GM23338 (cell line): ENCODE measurements around the gene RNF4. TPM values are rescaled to one million over a fixed set of nuclear protein-coding genes. Genes with fewer than 3 reads are reported as not detected.
A peak's percentile ranks its signal among the peaks of the same experiment; 100 is the strongest.

Experiments used
- ATAC-seq: fragments of 200-7000 bp; cut with Tn5 transposase; 3 replicates; pipeline ENCODE4 v1.9.1; 2020
- DNase-seq: peaks from one replicate; pipeline ENCODE4 v3.0.0-alpha.2; 2015; ENCODE audit warnings: low spot score
- H2AFZ ChIP-seq: fragments of 200-600 bp; sonication (generic); 2 replicates; pipeline ENCODE4 v1.8.0; 2016; ENCODE audit warnings: antibody characterized with exemption, mild to moderate bottlenecking, moderate library complexity
- H3F3A ChIP-seq: fragments of 200-600 bp; sonication (generic); replicated peaks from 2 replicates; pipeline ENCODE4 v1.8.0; 2017; ENCODE audit warnings: antibody characterized with exemption, mixed run types, low read depth
- H3K27ac ChIP-seq: fragments of 200-600 bp; sonication (generic); 2 replicates; pipeline ENCODE4 v1.6.1; 2016; ENCODE audit warnings: low read depth
- H3K27me3 ChIP-seq: fragments of 200-600 bp; sonication (generic); 2 replicates; pipeline ENCODE4 v1.8.0; 2016; ENCODE audit warnings: mild to moderate bottlenecking, mixed run types, moderate library complexity; ENCODE audit not compliant: insufficient read depth
- H3K36me3 ChIP-seq: fragments of 200-600 bp; sonication (generic); 2 replicates; pipeline ENCODE4 v1.8.0; 2016; ENCODE audit warnings: mild to moderate bottlenecking; ENCODE audit not compliant: insufficient read depth
- H3K4me1 ChIP-seq: fragments of 200-600 bp; sonication (generic); 2 replicates; pipeline ENCODE4 v1.8.0; 2016; ENCODE audit warnings: mild to moderate bottlenecking, moderate library complexity; ENCODE audit not compliant: insufficient read depth
- H3K4me2 ChIP-seq: fragments of 200-600 bp; sonication (generic); 2 replicates; pipeline ENCODE4 v1.7.1; 2017; ENCODE audit warnings: mixed run types
- H3K4me3 ChIP-seq: fragments of 200-600 bp; sonication (generic); 2 replicates; pipeline ENCODE4 v1.6.1; 2016; ENCODE audit warnings: mixed run types
- H3K79me2 ChIP-seq: fragments of 200-600 bp; sonication (generic); replicated peaks from 2 replicates; pipeline ENCODE4 v1.8.0; 2017; ENCODE audit warnings: mild to moderate bottlenecking; ENCODE audit not compliant: insufficient read depth
- H3K9me2 ChIP-seq: fragments of 200-600 bp; sonication (generic); 2 replicates; pipeline ENCODE4 v1.8.0; 2017; ENCODE audit not compliant: insufficient read depth
- H4K20me1 ChIP-seq: fragments of 200-600 bp; sonication (generic); replicated peaks from 2 replicates; pipeline ENCODE4 v1.8.0; 2017; ENCODE audit warnings: mild to moderate bottlenecking; ENCODE audit not compliant: insufficient read depth
- H3K27ac Mint-ChIP-seq: 2 replicates; pipeline ENCODE4 v1.8.0; 2020; ENCODE audit warnings: inconsistent platforms, mild to moderate bottlenecking, moderate library complexity, mixed read lengths
- H3K27me3 Mint-ChIP-seq: 3 replicates; pipeline ENCODE4 v1.8.0; 2022; ENCODE audit warnings: low read depth, mild to moderate bottlenecking, moderate library complexity, mixed read lengths, inconsistent platforms; ENCODE audit not compliant: insufficient read depth, poor library complexity
- H3K36me3 Mint-ChIP-seq: 3 replicates; pipeline ENCODE4 v1.8.0; 2021; ENCODE audit warnings: low read depth, mild to moderate bottlenecking, inconsistent platforms, moderate library complexity, mixed read lengths
- H3K4me1 Mint-ChIP-seq: 3 replicates; pipeline ENCODE4 v1.8.0; 2020; ENCODE audit warnings: mild to moderate bottlenecking, inconsistent platforms, mixed read lengths
- H3K4me3 Mint-ChIP-seq: 3 replicates; pipeline ENCODE4 v1.8.0; 2021; ENCODE audit warnings: moderate library complexity, mild to moderate bottlenecking, inconsistent platforms, mixed read lengths
- H3K9me3 Mint-ChIP-seq: 3 replicates; pipeline ENCODE4 v1.8.0; 2020; ENCODE audit warnings: moderate library complexity, mild to moderate bottlenecking, inconsistent platforms, mixed read lengths
- CREB1 ChIP-seq: fragments of 250-450 bp; sonication (Bioruptor Pico); IDR thresholded peaks from 2 replicates; pipeline ENCODE4 v1.5.0; 2020; ENCODE audit warnings: low read depth, mild to moderate bottlenecking, moderate library complexity
- EZH2 ChIP-seq: fragments of 200-600 bp; sonication (generic); IDR thresholded peaks from one replicate; pipeline ENCODE4 v1.8.0; 2017; ENCODE audit warnings: antibody characterized with exemption, mild to moderate bottlenecking, low read depth; ENCODE audit not compliant: unreplicated experiment
- EZH2phosphoT487 ChIP-seq: fragments of 200-600 bp; sonication (generic); IDR thresholded peaks from one replicate; pipeline ENCODE4 v1.8.1; 2018; ENCODE audit warnings: antibody characterized with exemption; ENCODE audit not compliant: unreplicated experiment
- JUNB ChIP-seq: IDR thresholded peaks from one replicate; pipeline ENCODE4 v1.6.1; 2016; ENCODE audit warnings: antibody characterized with exemption; ENCODE audit not compliant: unreplicated experiment
- NANOG ChIP-seq: IDR thresholded peaks from 2 replicates; pipeline ENCODE4 v1.6.1; 2016; ENCODE audit warnings: antibody characterized with exemption, borderline replicate concordance
- POLR2AphosphoS5 ChIP-seq: IDR thresholded peaks from 2 replicates; pipeline ENCODE4 v1.6.1; 2016; ENCODE audit warnings: antibody characterized with exemption, low read depth
- STAT1 ChIP-seq: IDR thresholded peaks from one replicate; pipeline ENCODE4 v1.6.1; 2016; ENCODE audit warnings: antibody characterized with exemption; ENCODE audit not compliant: unreplicated experiment
- ZNF114 ChIP-seq: fragments of 250-450 bp; sonication (Bioruptor Pico); IDR thresholded peaks from 2 replicates; pipeline ENCODE4 v1.5.0; 2020; ENCODE audit warnings: mild to moderate bottlenecking, moderate library complexity
- ZNF331 ChIP-seq: fragments of 250-450 bp; sonication (Bioruptor Pico); IDR thresholded peaks from 2 replicates; pipeline ENCODE4 v1.5.0; 2020; ENCODE audit warnings: low read depth, mild to moderate bottlenecking, moderate library complexity
- polyA plus RNA-seq: library from polyadenylated mRNA; unstranded; fragments of >200 nt; fragmentation: Nextera tagmentation; extraction: Ambion mirVana; gene quantifications from 2 replicates; pipeline ENCODE4 v1.2.1, GENCODE V29; 2016
- total RNA-seq: library from RNA; depleted of rRNA; stranded (reverse); fragments of >200 nt; shearing (Covaris generic); gene quantifications from 2 replicates; pipeline ENCODE4 v1.2.3, GENCODE V29; 2014
- TF ChIP-seq, protein P1 (sequence below): IDR thresholded peaks from one replicate; pipeline ENCODE4 v1.6.1; 2018; ENCODE audit warnings: antibody characterized with exemption; ENCODE audit not compliant: unreplicated experiment
- TF ChIP-seq, protein P2 (sequence below): fragments of 250-450 bp; sonication (Bioruptor Pico); IDR thresholded peaks from 2 replicates; pipeline ENCODE4 v1.5.0; 2020; ENCODE audit warnings: mild to moderate bottlenecking, moderate library complexity
- TF ChIP-seq, protein P3 (sequence below): IDR thresholded peaks from 2 replicates; pipeline ENCODE4 v1.6.1; 2016; ENCODE audit warnings: antibody characterized with exemption
- TF ChIP-seq, protein P4 (sequence below), 2 experiments: fragments of 200-600 bp in 1 of 2; sonication (generic) in 1 of 2; conservative IDR thresholded peaks; 2 replicates each; pipeline versions ENCODE4 v1.5.1 to v1.6.1; 2016 to 2017; ENCODE audit warnings: antibody characterized with exemption in 2 of 2, low read depth in 2 of 2, mild to moderate bottlenecking in 2 of 2, moderate library complexity in 1 of 2

The RNF4 gene
- total and polyA plus RNA-seq, 2 experiments from 2014 or later: 47.7 to 77.2 TPM

DNA sequence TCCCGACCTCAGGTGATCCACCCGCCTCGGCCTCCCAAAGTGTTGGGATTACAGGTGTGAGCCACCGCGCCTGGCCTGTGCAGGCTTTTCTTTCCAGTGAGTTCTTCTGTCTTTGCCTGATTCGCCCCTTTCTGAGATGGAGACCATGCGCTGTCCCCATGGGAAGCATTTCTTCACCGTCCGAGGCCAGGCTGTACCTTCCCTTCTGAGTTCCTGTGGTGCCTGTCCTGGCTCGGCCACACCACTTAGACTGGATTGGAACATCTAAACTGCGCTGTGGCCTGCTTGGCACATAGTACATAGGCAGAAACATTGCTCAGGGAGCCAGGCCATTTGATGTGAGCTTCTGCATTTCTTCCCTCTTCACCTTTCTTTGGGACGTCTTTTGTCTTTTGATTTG, 91.3 kb downstream of the RNF4 start:
- Histone ChIP-seq H4K20me1 (peaks cover 65% of the 10 kb centered on the region), H3K4me3 (no peak overlapping the region), H3K36me3 (no peaks in the 10 kb centered on the region), H3K27ac (peak overlapping the region; percentile 6; the same call in 1 of the 2 replicates), H3K9me2 (no peaks in the 10 kb centered on the region), H3K4me1 (peaks cover 14% of the 10 kb centered on the region), H3F3A (peaks cover 6% of the 10 kb centered on the region; the same call in 1 of the 2 replicates), H3K4me2 (no peak overlapping the region), H2AFZ (no peak overlapping the region), H3K27me3 (no peaks in the 10 kb centered on the region), H3K79me2 (peaks cover 100% of the 10 kb centered on the region)
- Mint-ChIP-seq H3K27ac (no peak overlapping the region), H3K4me1 (peaks cover 20% of the 10 kb centered on the region), H3K4me3 (no peak overlapping the region), H3K36me3 (peaks cover 7% of the 10 kb centered on the region; the same call in 2 of the 3 replicates), H3K9me3 (no peaks in the 10 kb centered on the region), H3K27me3 (no peaks in the 10 kb centered on the region)
- TF ChIP-seq NANOG (no peak), ZNF331 (CRISPR knock-in tag) (no peak), ZNF114 (CRISPR knock-in tag) (no peak), POLR2AphosphoS5 (no peak), EZH2 (no peak), EZH2phosphoT487 (no peak), JUNB (no peak), CREB1 (CRISPR knock-in tag) (no peak), STAT1 (no peak)
- TF ChIP-seq, protein P1, sequence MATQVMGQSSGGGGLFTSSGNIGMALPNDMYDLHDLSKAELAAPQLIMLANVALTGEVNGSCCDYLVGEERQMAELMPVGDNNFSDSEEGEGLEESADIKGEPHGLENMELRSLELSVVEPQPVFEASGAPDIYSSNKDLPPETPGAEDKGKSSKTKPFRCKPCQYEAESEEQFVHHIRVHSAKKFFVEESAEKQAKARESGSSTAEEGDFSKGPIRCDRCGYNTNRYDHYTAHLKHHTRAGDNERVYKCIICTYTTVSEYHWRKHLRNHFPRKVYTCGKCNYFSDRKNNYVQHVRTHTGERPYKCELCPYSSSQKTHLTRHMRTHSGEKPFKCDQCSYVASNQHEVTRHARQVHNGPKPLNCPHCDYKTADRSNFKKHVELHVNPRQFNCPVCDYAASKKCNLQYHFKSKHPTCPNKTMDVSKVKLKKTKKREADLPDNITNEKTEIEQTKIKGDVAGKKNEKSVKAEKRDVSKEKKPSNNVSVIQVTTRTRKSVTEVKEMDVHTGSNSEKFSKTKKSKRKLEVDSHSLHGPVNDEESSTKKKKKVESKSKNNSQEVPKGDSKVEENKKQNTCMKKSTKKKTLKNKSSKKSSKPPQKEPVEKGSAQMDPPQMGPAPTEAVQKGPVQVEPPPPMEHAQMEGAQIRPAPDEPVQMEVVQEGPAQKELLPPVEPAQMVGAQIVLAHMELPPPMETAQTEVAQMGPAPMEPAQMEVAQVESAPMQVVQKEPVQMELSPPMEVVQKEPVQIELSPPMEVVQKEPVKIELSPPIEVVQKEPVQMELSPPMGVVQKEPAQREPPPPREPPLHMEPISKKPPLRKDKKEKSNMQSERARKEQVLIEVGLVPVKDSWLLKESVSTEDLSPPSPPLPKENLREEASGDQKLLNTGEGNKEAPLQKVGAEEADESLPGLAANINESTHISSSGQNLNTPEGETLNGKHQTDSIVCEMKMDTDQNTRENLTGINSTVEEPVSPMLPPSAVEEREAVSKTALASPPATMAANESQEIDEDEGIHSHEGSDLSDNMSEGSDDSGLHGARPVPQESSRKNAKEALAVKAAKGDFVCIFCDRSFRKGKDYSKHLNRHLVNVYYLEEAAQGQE: no peak
- TF ChIP-seq, protein P2, sequence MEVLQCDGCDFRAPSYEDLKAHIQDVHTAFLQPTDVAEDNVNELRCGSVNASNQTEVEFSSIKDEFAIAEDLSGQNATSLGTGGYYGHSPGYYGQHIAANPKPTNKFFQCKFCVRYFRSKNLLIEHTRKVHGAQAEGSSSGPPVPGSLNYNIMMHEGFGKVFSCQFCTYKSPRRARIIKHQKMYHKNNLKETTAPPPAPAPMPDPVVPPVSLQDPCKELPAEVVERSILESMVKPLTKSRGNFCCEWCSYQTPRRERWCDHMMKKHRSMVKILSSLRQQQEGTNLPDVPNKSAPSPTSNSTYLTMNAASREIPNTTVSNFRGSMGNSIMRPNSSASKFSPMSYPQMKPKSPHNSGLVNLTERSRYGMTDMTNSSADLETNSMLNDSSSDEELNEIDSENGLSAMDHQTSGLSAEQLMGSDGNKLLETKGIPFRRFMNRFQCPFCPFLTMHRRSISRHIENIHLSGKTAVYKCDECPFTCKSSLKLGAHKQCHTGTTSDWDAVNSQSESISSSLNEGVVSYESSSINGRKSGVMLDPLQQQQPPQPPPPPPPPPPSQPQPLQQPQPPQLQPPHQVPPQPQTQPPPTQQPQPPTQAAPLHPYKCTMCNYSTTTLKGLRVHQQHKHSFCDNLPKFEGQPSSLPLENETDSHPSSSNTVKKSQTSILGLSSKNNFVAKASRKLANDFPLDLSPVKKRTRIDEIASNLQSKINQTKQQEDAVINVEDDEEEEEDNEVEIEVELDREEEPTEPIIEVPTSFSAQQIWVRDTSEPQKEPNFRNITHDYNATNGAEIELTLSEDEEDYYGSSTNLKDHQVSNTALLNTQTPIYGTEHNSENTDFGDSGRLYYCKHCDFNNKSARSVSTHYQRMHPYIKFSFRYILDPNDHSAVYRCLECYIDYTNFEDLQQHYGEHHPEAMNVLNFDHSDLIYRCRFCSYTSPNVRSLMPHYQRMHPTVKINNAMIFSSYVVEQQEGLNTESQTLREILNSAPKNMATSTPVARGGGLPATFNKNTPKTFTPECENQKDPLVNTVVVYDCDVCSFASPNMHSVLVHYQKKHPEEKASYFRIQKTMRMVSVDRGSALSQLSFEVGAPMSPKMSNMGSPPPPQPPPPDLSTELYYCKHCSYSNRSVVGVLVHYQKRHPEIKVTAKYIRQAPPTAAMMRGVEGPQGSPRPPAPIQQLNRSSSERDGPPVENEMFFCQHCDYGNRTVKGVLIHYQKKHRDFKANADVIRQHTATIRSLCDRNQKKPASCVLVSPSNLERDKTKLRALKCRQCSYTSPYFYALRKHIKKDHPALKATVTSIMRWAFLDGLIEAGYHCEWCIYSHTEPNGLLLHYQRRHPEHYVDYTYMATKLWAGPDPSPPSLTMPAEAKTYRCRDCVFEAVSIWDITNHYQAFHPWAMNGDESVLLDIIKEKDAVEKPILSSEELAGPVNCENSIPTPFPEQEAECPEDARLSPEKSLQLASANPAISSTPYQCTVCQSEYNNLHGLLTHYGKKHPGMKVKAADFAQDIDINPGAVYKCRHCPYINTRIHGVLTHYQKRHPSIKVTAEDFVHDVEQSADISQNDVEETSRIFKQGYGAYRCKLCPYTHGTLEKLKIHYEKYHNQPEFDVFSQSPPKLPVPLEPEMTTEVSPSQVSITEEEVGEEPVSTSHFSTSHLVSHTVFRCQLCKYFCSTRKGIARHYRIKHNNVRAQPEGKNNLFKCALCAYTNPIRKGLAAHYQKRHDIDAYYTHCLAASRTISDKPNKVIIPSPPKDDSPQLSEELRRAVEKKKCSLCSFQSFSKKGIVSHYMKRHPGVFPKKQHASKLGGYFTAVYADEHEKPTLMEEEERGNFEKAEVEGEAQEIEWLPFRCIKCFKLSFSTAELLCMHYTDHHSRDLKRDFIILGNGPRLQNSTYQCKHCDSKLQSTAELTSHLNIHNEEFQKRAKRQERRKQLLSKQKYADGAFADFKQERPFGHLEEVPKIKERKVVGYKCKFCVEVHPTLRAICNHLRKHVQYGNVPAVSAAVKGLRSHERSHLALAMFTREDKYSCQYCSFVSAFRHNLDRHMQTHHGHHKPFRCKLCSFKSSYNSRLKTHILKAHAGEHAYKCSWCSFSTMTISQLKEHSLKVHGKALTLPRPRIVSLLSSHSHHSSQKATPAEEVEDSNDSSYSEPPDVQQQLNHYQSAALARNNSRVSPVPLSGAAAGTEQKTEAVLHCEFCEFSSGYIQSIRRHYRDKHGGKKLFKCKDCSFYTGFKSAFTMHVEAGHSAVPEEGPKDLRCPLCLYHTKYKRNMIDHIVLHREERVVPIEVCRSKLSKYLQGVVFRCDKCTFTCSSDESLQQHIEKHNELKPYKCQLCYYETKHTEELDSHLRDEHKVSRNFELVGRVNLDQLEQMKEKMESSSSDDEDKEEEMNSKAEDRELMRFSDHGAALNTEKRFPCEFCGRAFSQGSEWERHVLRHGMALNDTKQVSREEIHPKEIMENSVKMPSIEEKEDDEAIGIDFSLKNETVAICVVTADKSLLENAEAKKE (CRISPR knock-in tag): no peak
- TF ChIP-seq, protein P3, sequence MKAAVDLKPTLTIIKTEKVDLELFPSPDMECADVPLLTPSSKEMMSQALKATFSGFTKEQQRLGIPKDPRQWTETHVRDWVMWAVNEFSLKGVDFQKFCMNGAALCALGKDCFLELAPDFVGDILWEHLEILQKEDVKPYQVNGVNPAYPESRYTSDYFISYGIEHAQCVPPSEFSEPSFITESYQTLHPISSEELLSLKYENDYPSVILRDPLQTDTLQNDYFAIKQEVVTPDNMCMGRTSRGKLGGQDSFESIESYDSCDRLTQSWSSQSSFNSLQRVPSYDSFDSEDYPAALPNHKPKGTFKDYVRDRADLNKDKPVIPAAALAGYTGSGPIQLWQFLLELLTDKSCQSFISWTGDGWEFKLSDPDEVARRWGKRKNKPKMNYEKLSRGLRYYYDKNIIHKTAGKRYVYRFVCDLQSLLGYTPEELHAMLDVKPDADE: no peak
- TF ChIP-seq, protein P4, sequence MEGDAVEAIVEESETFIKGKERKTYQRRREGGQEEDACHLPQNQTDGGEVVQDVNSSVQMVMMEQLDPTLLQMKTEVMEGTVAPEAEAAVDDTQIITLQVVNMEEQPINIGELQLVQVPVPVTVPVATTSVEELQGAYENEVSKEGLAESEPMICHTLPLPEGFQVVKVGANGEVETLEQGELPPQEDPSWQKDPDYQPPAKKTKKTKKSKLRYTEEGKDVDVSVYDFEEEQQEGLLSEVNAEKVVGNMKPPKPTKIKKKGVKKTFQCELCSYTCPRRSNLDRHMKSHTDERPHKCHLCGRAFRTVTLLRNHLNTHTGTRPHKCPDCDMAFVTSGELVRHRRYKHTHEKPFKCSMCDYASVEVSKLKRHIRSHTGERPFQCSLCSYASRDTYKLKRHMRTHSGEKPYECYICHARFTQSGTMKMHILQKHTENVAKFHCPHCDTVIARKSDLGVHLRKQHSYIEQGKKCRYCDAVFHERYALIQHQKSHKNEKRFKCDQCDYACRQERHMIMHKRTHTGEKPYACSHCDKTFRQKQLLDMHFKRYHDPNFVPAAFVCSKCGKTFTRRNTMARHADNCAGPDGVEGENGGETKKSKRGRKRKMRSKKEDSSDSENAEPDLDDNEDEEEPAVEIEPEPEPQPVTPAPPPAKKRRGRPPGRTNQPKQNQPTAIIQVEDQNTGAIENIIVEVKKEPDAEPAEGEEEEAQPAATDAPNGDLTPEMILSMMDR (conservative IDR thresholded peaks at IDR 0.05; ENCODE audit: low read depth in 2 of 2): no peak
- no peak for ATAC-seq
- DNase-seq: no peak
